Lower leg skin (tissue), 3 donors: ENCODE measurements around the gene LSM3.

Source experiments
- CTCF ChIP-seq, 3 donors: fragments of 450-650 bp; IDR thresholded peaks; one replicate each; pipeline ENCODE4 v1.5.1; 2016; ENCODE audit warnings: antibody characterized with exemption in 3 of 3, mild to moderate bottlenecking in 3 of 3, moderate library complexity in 2 of 3
- POLR2A ChIP-seq, 2 donors: fragments of 450-650 bp; IDR thresholded peaks; one replicate each; pipeline ENCODE4 v1.6.1; 2016 to 2017; ENCODE audit warnings: antibody characterized with exemption in 2 of 2, mild to moderate bottlenecking in 1 of 2, moderate library complexity in 1 of 2

GRCh38 chr3:14145236-14145635 is 33.4 kb upstream of the LSM3 start:
- TF ChIP-seq CTCF (IDR thresholded peaks at IDR 0.05) (no peak), POLR2A (IDR thresholded peaks at IDR 0.05) (no peak)
